ENCODE measurements around the gene PPP1R3C.

The PPP1R3C gene
- total RNA-seq = 0 reads per million in 2 donors

GRCh38 chr10:91632671-91633550 lies at the start of gene PPP1R3C:
TSS of gene PPP1R3C (minus strand) at chr10:91633071. CDS start at chr10:91632969, 102 bp downstream.
- DNase-seq = peak in 3 of 5 experiments; percentile 5 to 66 (median 9)

DNA sequence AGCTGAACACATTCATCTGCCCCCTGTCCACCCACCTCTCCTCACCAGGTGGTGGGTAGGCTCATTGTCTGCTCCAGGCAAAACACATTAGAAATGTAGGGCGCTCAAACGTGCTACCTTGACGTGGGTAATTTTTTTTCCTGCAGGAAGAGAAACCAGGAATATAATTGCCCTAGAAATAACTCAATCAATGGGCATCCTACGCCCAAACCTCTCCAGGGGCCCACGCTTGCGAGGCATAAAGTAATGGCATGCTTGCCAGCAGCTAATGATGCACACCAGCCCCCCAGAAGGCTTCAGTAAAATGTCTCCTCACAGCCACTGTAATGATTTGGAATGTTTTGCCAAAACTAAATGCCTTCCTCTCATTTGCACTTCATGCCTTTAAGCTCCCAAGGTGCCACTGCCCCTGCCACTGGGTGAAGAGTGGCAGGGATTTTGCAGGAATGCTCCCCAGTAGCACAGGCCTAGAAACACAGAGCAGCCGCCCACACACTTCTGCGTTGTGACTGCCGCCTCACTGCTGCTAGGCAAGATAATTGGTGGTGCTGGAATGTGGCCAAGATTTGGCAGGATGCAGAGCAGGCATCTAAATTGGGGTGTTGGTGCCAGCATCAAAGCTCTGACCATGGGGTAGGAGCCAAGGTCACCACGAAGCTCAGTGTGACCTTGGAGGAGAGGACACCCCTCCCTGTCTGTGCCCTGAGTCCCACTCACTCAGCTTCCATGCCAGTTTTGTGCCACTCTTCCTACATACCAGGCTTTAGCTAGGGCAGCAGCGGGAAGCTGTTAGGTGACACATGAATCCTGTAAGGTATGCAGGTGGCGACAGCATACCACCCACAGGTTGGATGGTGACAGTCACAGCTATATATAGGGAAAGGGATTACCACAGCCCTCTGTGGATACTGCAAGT lies 48.7 kb upstream of the PPP1R3C start:
- no peak for DNase-seq

- no peak for DNase-seq
Observed at GRCh38 chr10:91680487-91680886, 47.6 kb upstream of the PPP1R3C start.

GRCh38 chr10:91679296-91679695 lies 46.4 kb upstream of the PPP1R3C start:
- no peak for DNase-seq

DNA sequence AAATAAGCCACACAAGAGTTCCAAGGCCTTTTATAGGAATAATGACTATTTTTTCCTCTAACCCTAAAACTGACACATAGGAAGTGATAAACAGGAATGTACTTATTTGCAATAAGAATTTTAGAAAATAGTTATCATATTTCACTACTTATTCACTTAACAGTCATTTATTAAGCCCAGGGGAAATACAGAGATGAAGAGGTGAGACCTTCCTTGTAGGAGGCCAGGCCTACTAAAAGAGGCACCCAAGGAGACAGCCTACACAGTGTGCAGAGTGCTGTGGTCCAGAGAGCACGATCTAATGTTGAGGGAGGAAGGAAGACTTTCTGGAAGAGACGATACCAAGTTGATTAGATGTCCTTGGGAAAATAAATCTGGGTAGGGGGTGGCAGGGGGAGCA lies 45.0 kb upstream of the PPP1R3C start:
- no peak for DNase-seq

DNA sequence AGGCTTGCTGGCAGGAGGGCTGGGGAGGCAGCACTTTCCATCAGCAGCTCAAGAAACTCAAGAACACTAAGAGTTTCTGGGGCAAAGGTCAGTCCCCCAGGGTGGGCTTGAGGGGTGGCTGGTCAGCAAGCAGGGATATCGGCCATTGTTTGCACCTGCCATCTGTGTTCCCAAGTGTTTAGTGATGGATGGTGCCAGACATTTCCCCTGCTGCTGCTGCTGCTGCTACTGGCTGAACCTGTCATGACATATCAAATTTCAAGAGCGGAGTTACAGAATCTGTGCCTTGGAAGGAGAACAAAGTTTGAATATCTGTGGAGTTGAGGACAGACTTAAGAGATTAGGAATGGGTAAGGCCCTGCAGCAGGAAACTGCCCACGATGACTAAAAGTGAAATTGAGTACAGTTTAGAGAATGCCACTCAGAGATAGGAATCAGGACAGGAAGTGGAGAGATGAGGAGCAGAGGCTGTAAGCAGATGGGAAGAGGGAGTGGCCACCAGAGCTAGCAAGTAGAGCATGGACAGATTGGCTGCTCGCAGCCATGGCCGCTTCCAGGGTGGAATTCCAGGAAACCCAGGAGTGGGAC lies 39.2 kb upstream of the PPP1R3C start:
- DNase-seq = peak in 1 of 5 experiments; percentile 65

DNA sequence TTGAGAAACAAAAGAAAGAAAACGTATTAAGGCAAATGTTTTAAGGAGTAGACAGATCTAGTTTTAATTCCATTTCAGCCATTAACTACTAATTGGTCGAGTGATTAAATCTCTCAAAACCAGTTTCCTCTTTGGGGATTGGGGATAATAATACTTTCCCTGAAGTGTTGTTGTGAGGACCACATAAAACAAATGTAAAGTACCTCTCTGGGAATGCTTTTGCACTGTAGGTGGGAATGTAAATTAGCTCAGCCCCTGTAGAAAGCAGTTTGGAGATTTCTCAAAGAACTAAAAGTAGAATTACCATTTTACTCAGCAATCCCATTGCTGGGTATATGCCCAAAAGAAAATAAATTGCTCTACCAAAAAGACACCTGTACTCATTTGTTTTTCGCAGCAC lies 36.0 kb upstream of the PPP1R3C start:
- DNase-seq = no peak

- DNase-seq = no peak
Observed at GRCh38 chr10:91665842-91666241, 33.0 kb upstream of the PPP1R3C start.

DNA sequence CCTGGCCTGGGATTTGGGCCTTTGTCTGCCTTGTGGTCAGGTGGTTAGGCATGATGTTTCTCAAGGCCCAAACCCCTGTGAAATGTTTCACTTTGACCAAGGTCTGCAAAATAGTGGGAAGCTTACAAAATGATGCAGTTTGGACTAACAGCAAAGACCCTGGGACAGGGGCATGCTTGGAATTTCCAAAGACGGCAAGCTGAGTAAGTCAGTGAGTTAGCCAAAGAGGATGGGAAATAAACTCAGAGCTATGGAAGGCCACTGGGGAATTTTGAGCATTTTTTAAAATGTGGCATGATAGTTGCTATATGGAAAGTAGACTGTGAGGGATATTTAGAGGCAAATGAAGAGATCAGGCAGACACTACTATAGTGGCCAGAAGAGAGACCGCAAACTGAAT lies 31.6 kb upstream of the PPP1R3C start:
- DNase-seq = no peak

DNA sequence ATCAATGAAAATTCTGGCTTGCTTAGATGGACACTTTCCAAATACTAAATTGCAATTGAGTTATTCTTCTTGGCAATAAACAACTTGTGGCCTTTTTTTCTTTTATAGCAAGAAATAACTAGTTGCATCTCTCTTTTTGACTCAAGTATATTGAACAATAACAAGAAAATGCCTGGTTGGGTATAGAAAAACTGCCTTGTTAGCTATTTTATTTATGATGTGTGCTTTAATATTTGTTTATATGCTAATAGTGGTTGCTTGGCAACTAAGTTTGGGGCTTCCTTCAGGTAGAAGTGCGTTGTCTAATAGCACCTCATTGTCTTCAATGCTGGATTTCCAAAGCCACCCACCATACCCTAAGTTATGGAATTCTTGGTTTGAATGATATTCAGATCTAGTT lies 30.1 kb upstream of the PPP1R3C start:
- DNase-seq = no peak

- no peak for DNase-seq
Observed at GRCh38 chr10:91653219-91653870, 20.5 kb upstream of the PPP1R3C start.

DNA sequence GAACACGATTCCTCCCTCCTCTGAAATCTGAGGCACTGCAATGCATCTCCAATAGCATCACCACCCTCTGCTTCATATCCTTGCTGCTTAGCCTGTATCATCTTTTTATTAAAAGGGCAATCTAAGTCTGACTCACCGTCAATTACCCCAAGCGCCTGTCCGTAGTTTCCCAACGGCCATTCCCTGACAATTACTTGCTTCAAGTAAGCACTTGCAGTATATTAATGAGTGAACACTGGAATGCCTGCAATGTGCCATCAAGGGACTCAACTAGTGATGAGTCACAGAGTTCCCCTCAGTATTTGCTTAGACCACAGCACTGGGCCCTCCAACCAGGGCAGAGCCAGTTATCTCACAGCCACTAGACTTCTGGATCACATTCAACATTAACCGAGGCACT lies 19.5 kb upstream of the PPP1R3C start:
- DNase-seq = no peak

GRCh38 chr10:91643700-91644099 lies 10.8 kb upstream of the PPP1R3C start:
- no peak for DNase-seq

- DNase-seq = no peak
Observed at GRCh38 chr10:91642831-91643692, 10.2 kb upstream of the PPP1R3C start.

GRCh38 chr10:91636892-91637291 lies 4.0 kb upstream of the PPP1R3C start:
- DNase-seq = no peak

- DNase-seq = peak in 1 of 5 experiments; percentile 61
Observed at GRCh38 chr10:91635401-91636400, 2.8 kb upstream of the PPP1R3C start.

- no peak for DNase-seq
Observed at GRCh38 chr10:91634898-91635297, 2.0 kb upstream of the PPP1R3C start.

DNA sequence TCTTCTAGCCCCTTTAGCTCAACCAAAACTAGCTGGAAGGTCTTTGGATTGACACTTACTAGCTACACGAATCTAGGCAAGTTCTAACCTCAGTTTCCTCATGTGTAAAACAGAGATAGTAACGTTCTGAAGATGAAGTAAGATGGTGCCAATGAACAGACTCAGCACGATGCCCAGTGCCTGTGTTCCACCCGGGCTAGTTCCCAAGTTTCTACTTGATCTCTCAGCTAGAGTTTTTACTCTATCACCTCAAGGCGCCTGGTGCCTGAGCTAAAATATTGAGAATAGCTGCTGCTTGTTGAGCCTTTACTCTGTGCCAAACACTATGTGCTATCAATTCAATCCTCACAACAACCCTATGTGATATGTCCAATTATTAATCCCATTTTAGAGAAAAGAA lies 1.4 kb upstream of the PPP1R3C start:
- no peak for DNase-seq

- no peak for DNase-seq
Observed at GRCh38 chr10:91630625-91631024, 2.2 kb downstream of the PPP1R3C start.

Measured in T-helper 2 cell (primary cell).